Heart left ventricle (tissue), 16 donors: ENCODE measurements around the gene APH1A. TPM values are rescaled to one million over a fixed set of nuclear protein-coding genes. Genes with fewer than 3 reads are reported as not detected.
A peak's percentile ranks its signal among the peaks of the same experiment; 100 is the strongest.

Experiments
- ATAC-seq, 4 donors: fragments of 200-7000 bp; cut with Tn5 transposase; one replicate each; pipeline ENCODE4 v1.9.1; 2020 to 2022; ENCODE audit warnings: moderate library complexity in 4 of 4, mild to moderate bottlenecking in 3 of 4, moderate number of reproducible peaks in 1 of 4
- DNase-seq, 5 donors: peaks; one replicate each; pipeline ENCODE4 v3.0.0-alpha.2; 2020
- H3K27ac ChIP-seq, 12 donors: fragments of 200-600 bp; sonication (generic) in 4 of 12; one replicate each; pipeline versions ENCODE4 v1.5.0 to v1.8.0; 2016 to 2022; ENCODE audit warnings: mild to moderate bottlenecking in 2 of 12
- H3K27me3 ChIP-seq, 9 donors: fragments of 200-600 bp; sonication (generic) in 2 of 9; one replicate each; pipeline versions ENCODE4 v1.5.1 to v1.8.0; 2016 to 2022; ENCODE audit warnings: mild to moderate bottlenecking in 3 of 9
- H3K36me3 ChIP-seq, 9 donors: fragments of 200-600 bp; sonication (generic) in 2 of 9; one replicate each; pipeline versions ENCODE4 v1.5.0 to v1.8.0; 2018 to 2022; ENCODE audit warnings: mild to moderate bottlenecking in 2 of 9
- H3K4me1 ChIP-seq, 12 donors: fragments of 200-600 bp; sonication (generic) in 4 of 12; one replicate each; pipeline versions ENCODE4 v1.5.0 to v1.8.0; 2016 to 2022; ENCODE audit warnings: mild to moderate bottlenecking in 3 of 12
- H3K4me3 ChIP-seq, 12 donors: fragments of 200-600 bp; sonication (generic) in 4 of 12; one replicate each; pipeline versions ENCODE4 v1.5.0 to v1.8.0; 2017 to 2022; ENCODE audit warnings: mild to moderate bottlenecking in 9 of 12, moderate library complexity in 4 of 12
- H3K9me3 ChIP-seq, 12 donors: fragments of 200-600 bp; sonication (generic) in 4 of 12; one replicate each; pipeline versions ENCODE4 v1.5.0 to v1.8.0; 2016 to 2022; ENCODE audit warnings: mild to moderate bottlenecking in 1 of 12
- POLR2A ChIP-seq, 2 donors: fragments of 450-650 bp; IDR thresholded peaks; one replicate each; pipeline ENCODE4 v1.6.1; 2017; ENCODE audit warnings: antibody characterized with exemption in 2 of 2, mild to moderate bottlenecking in 2 of 2, moderate library complexity in 2 of 2
- WGBS, 4 donors: extraction: QIAGEN DNeasy Blood & Tissue Kit in 2 of 4; methylation state at CpG; one replicate each; pipeline versions ENCODE4 v1.1.5 to v1.1.7; 2013 to 2018; 5-methylcytosine and 5-hydroxymethylcytosine counted together
- intact Hi-C, 10 donors: fragments of 100-400 bp; cut with DNase I; formaldehyde crosslinking; loops; one replicate each; pipeline versions ENCODE4 v1.11.1 to v1.14.2; 2022
- polyA plus RNA-seq, 2 donors: library from polyadenylated mRNA; stranded (reverse); fragments of 200-250 nt; gene quantifications; one replicate each; pipeline ENCODE4 v1.2.3, GENCODE V29; 2013
- total RNA-seq, 9 donors: library from RNA; depleted of rRNA in 2 of 9; stranded (reverse); fragments of >200 nt in 2 of 9; fragmentation: NEBNext Ultra II Directional in 3 of 9; extraction: Animal tissue kit (Norgen Biotek cat#: 25700) in 3 of 9; gene quantifications; one replicate each; pipeline versions ENCODE4 v1.1.0 to v1.2.4, GENCODE V29; 2016 to 2023
- TF ChIP-seq, protein P1 (sequence below), 12 donors: fragments of 200-600 bp; sonication (generic) in 4 of 12; IDR thresholded peaks; one replicate each; pipeline versions ENCODE4 v1.5.0 to v1.8.0; 2018 to 2022; ENCODE audit warnings: antibody characterized with exemption in 12 of 12, mild to moderate bottlenecking in 5 of 12
- donor health status: ischemic (EF 13 %, LVEDD 7.1; RV severe dilation, severe dysfunction).
- donor health status: healthy with polysubstance abuse.
- donor health status: DM: no; HTN: yes; CAD: no.
- donor health status: DM: no; HTN: no; CAD: no.
- donor health status: ischemic (EF 25% LVEDD 6.9; RV normal size, moderate dysfunction).
- donor health status: ischemic (EF 25% LVEDD 5.7; RV mildly dilated, moderate dysfunction).
- donor health status: healthy.
- donor health status: DM: yes; HTN: yes; CAD: no.
- donor health status: ischemic (EF 35%, LVEDD 5.7; RV mildly dilated, moderate dysfunction).
- donor health status: nonischemic (EF 11% LVEDD 7.7; RV severe dilation, severe dysfunction).
- donor health status: DM: yes; HTN: yes; CAD: no.
- donor health status: PGD.
- donor health status: ischemic (EF 29% LVEDD 5.4; RV normal size, mild dysfunction).
- donor health status: nonischemic (EF 23%, LVEDD 6.1; RV moderate dilation, normal function).

Gene APH1A
- total and polyA plus RNA-seq, 11 donors: 50.1 to 102 (median 59.8) TPM

DNA sequence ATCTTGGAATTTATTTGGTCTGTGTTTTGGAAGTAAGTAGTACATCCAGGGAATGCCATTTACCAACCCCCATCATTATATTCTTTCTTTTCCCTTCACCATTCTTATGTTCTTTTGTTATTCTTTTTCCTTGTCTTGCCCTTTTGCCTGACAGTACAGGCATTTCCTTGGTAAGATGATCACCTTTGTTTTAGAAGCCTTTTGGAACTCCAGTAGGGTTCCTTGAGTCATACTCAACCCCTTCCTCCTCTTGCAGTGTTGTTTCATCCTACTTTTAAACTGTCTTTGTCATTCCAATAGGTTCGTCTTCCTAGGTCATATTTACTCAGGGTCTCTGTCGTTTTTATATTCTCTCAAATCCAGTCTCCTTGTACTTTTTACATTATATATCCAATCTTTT lies 34.1 kb upstream of the APH1A start:
- ATAC-seq: no peak
- no peaks in the 10 kb centered on the region for H3K27me3 ChIP-seq
- no peaks in the 10 kb centered on the region for H3K9me3 ChIP-seq
- DNase-seq: no peak
- H3K4me3 ChIP-seq: no peak overlapping the region
- peaks cover 0 to 87% (median 78%) of the 10 kb centered on the region in 9 donors for H3K36me3 ChIP-seq
- 82 to 90% (median 85%) methylated on average over 2 of the region's 2 CpGs for whole genome bisulfite sequencing, 4 donors
- no peak overlapping the region for H3K27ac ChIP-seq
- TF ChIP-seq POLR2A (IDR thresholded peaks at IDR 0.05): no peak
- TF ChIP-seq, protein P1, sequence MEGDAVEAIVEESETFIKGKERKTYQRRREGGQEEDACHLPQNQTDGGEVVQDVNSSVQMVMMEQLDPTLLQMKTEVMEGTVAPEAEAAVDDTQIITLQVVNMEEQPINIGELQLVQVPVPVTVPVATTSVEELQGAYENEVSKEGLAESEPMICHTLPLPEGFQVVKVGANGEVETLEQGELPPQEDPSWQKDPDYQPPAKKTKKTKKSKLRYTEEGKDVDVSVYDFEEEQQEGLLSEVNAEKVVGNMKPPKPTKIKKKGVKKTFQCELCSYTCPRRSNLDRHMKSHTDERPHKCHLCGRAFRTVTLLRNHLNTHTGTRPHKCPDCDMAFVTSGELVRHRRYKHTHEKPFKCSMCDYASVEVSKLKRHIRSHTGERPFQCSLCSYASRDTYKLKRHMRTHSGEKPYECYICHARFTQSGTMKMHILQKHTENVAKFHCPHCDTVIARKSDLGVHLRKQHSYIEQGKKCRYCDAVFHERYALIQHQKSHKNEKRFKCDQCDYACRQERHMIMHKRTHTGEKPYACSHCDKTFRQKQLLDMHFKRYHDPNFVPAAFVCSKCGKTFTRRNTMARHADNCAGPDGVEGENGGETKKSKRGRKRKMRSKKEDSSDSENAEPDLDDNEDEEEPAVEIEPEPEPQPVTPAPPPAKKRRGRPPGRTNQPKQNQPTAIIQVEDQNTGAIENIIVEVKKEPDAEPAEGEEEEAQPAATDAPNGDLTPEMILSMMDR (IDR thresholded peaks at IDR 0.05): no peak
- H3K4me1 ChIP-seq: no peaks in the 10 kb centered on the region
- intact Hi-C loops: no loop called here

DNA sequence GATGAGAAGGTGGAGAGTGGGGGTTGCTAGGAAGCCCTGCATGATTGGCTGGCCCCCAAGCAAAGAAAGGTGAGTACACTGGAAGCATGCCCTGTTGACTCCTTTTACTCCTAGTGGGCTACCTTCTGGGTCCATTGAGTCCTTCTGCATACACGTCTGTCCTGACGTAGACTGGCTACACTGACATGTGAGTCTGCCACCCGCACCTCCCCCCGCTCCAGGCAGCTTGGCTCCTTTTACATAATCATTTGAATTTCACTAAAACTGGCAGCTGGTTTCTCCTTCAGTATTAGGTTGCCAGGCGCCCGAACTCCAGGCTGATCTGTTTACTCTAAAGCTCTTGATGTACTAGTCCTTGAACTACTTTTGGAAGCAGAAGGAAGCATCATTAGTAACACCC lies 33.5 kb upstream of the APH1A start:
- no peak for TF ChIP-seq POLR2A (IDR thresholded peaks at IDR 0.05)
- TF ChIP-seq, protein P1 (IDR thresholded peaks at IDR 0.05): no peak
- no peaks in the 10 kb centered on the region for H3K27me3 ChIP-seq
- H3K9me3 ChIP-seq: no peaks in the 10 kb centered on the region
- H3K4me3 ChIP-seq: no peak overlapping the region
- no peaks in the 10 kb centered on the region for H3K4me1 ChIP-seq
- H3K36me3 ChIP-seq: peaks cover 0 to 87% (median 78%) of the 10 kb centered on the region in 9 donors
- DNase-seq (no peak), ATAC-seq (peak in 1 of 4 donors; percentile 14)
- no peak overlapping the region for H3K27ac ChIP-seq
- intact Hi-C loops: no loop called here
- 86 to 91% (median 89%) methylated on average over 6 of the region's 6 CpGs for WGBS, 4 donors

DNA sequence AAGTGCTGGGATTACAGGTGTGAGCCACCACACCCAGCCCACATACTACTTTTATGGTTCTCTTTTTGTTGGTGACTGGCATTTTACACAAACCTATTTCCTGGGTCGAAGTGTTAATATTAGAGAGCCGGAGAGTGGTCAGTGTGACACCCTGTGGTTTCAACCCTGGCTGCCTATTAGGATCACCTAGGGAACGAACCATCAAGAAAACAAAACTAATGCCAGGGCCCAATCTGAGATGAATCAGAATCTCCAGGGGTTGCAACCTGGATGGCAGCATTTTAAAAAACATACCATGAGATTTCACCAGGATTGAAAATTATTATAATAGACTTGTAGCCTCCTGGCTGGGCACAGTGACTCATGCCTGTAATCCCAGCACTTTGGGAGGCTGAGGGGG lies 30.9 kb upstream of the APH1A start:
- H3K27ac ChIP-seq: no peak overlapping the region
- H3K9me3 ChIP-seq: no peaks in the 10 kb centered on the region
- no peaks in the 10 kb centered on the region for H3K27me3 ChIP-seq
- no peak overlapping the region for H3K4me3 ChIP-seq
- peaks cover 0 to 8% (median under 1%) of the 10 kb centered on the region in 12 donors for H3K4me1 ChIP-seq
- 95 to 100% (median 99%) methylated on average over 3 of the region's 3 CpGs for WGBS, 4 donors
- intact Hi-C loops: no loop called here
- ATAC-seq: no peak
- TF ChIP-seq, protein P1 (IDR thresholded peaks at IDR 0.05): no peak
- no peak for TF ChIP-seq POLR2A (IDR thresholded peaks at IDR 0.05)
- DNase-seq: no peak
- H3K36me3 ChIP-seq: peaks cover 0 to 92% (median 84%) of the 10 kb centered on the region in 9 donors

DNA sequence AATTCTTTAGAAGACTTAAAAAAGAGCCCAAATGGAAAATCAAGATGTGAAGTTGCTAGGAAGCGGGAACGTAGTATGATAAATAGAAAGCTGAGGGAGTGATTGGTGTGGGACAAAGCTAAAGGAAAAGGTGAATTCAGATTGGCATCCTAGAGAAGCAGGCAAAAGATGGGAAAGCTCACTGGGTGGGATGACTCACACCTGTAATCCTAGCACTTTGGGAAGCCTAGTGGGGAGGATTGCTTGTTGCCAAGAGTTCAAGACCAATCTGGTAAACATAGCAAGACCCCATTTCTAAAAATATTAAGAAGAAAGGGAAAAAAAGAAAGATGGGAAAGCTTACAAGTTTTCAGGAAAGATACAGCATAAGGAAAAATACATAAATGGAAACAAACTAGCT lies 26.7 kb upstream of the APH1A start:
- H3K27ac ChIP-seq: no peak overlapping the region
- WGBS, 4 donors: 92 to 94% (median 93%) methylated on average over 2 of the region's 2 CpGs
- intact Hi-C loops: no loop called here
- no peaks in the 10 kb centered on the region for H3K9me3 ChIP-seq
- no peak overlapping the region for H3K4me3 ChIP-seq
- TF ChIP-seq, protein P1 (IDR thresholded peaks at IDR 0.05): no peak
- peaks cover 0 to 55% (median 51%) of the 10 kb centered on the region in 9 donors for H3K36me3 ChIP-seq
- H3K27me3 ChIP-seq: no peaks in the 10 kb centered on the region
- DNase-seq: no peak
- ATAC-seq: no peak
- H3K4me1 ChIP-seq: peaks cover 0 to 22% (median 9%) of the 10 kb centered on the region in 12 donors
